Endometrial microvascular endothelial cells (primary cell): ENCODE data around the gene DISC1. TPM values are rescaled to one million over a fixed set of nuclear protein-coding genes. Genes with fewer than 3 reads are reported as not detected.
"Not testable (repeated sequence)": the region's sequence is repeated elsewhere in the genome, so short reads cannot be mapped to it uniquely, and the experiment has no call there.

Source experiments
- in situ Hi-C: cut with HindIII; loops from 2 replicates; pipeline ENCODE4 v1.10.0; 2017; ENCODE audit warnings: low sequenced_read_pairs, low pct_unique_long_range_greater_than_20kb; ENCODE audit errors: inconsistent ontology term
- total RNA-seq: library from RNA; depleted of rRNA; stranded (reverse); fragments of >200 nt; gene quantifications from one replicate; pipeline ENCODE4 v1.2.3, GENCODE V29; 2015; ENCODE audit errors: inconsistent ontology term

Gene DISC1
- total RNA-seq, 1 donor from 2014 or later: 6.4 TPM

GRCh38 chr1:231748760-231749415 lies 122.3 kb downstream of the DISC1 start:
- in situ Hi-C loops: no loop called here

- in situ Hi-C loops: no loop called here
These were observed 123.7 kb downstream of the DISC1 start for GRCh38 chr1:231750296-231750695.

- in situ Hi-C loops: no loop called here
These were observed 124.3 kb downstream of the DISC1 start for GRCh38 chr1:231750818-231751362.

GRCh38 chr1:231751415-231751814 lies 124.8 kb downstream of the DISC1 start:
- in situ Hi-C loops: no loop called here

- in situ Hi-C loops: no loop called here
These were observed 126.7 kb downstream of the DISC1 start for GRCh38 chr1:231753313-231753712.

- in situ Hi-C loops: no loop called here
These were observed 130.5 kb downstream of the DISC1 start for GRCh38 chr1:231757101-231757404.

- in situ Hi-C loops: no loop called here
These were observed 131.2 kb downstream of the DISC1 start for GRCh38 chr1:231757759-231758158.

- in situ Hi-C loops: no loop called here
These were observed 134.7 kb downstream of the DISC1 start for GRCh38 chr1:231761252-231761651.

GRCh38 chr1:231761747-231762541 lies 135.4 kb downstream of the DISC1 start:
- in situ Hi-C loops: no loop called here

- in situ Hi-C loops: no loop called here
These were observed 136.9 kb downstream of the DISC1 start for GRCh38 chr1:231763456-231763855.

GRCh38 chr1:231765825-231766224 lies 139.2 kb downstream of the DISC1 start:
- in situ Hi-C loops: not testable (repeated sequence)

- in situ Hi-C loops: no loop called here
These were observed 140.9 kb downstream of the DISC1 start for GRCh38 chr1:231767471-231767870.

GRCh38 chr1:231768416-231768815 lies 141.8 kb downstream of the DISC1 start:
- in situ Hi-C loops: no loop called here

- in situ Hi-C loops: no loop called here
These were observed 144.1 kb downstream of the DISC1 start for GRCh38 chr1:231770506-231771175.

- in situ Hi-C loops: no loop called here
These were observed 148.2 kb downstream of the DISC1 start for GRCh38 chr1:231774719-231775335.

GRCh38 chr1:231776010-231776756 lies 149.6 kb downstream of the DISC1 start:
- in situ Hi-C loops: no loop called here

GRCh38 chr1:231776757-231777062 lies 150.1 kb downstream of the DISC1 start:
- in situ Hi-C loops: no loop called here

GRCh38 chr1:231778009-231778719 lies 151.6 kb downstream of the DISC1 start:
- in situ Hi-C loops: no loop called here
